T-helper 2 cell treated with Interferon-gamma antibody and Interleukin-4, amounts not matched to agents 5 μg/mL and 100 μg/mL, for 36 hours (primary cell): ENCODE data around the gene CROCC2.

Source experiments
- DNase-seq: peaks from one replicate; pipeline ENCODE4 v3.0.0; 2021; ENCODE audit warnings: low spot score
- H3K27ac Mint-ChIP-seq: one replicate; pipeline ENCODE4 v1.8.0; 2021; ENCODE audit warnings: mild to moderate bottlenecking, mixed read lengths
- H3K27me3 Mint-ChIP-seq: one replicate; pipeline ENCODE4 v1.8.0; 2021; ENCODE audit warnings: low read depth, mixed read lengths
- H3K36me3 Mint-ChIP-seq: one replicate; pipeline ENCODE4 v1.8.0; 2021; ENCODE audit warnings: low read depth, mixed read lengths
- H3K4me1 Mint-ChIP-seq: one replicate; pipeline ENCODE4 v1.8.0; 2021; ENCODE audit warnings: low read depth, mixed read lengths
- H3K4me3 Mint-ChIP-seq: one replicate; pipeline ENCODE4 v1.8.0; 2022; ENCODE audit warnings: mild to moderate bottlenecking, moderate library complexity, mixed read lengths
- H3K9me3 Mint-ChIP-seq: one replicate; pipeline ENCODE4 v1.8.0; 2021; ENCODE audit warnings: mixed read lengths

CROCC2 gene

GRCh38 chr2:240960309-240960970 is 54.3 kb downstream of the CROCC2 start:
- no peak for DNase-seq
- Mint-ChIP-seq H3K36me3 (no peaks in the 10 kb centered on the region), H3K4me3 (no peak overlapping the region), H3K27ac (no peak overlapping the region), H3K4me1 (no peaks in the 10 kb centered on the region), H3K9me3 (no peaks in the 10 kb centered on the region), H3K27me3 (no peaks in the 10 kb centered on the region)

GRCh38 chr2:240960971-240961876 is 55.1 kb downstream of the CROCC2 start:
- no peak for DNase-seq
- no peaks in the 10 kb centered on the region for H3K9me3 Mint-ChIP-seq

GRCh38 chr2:240961910-240962299 is 55.8 kb downstream of the CROCC2 start:
- H3K36me3 Mint-ChIP-seq: no peaks in the 10 kb centered on the region
- no peaks in the 10 kb centered on the region for H3K27me3 Mint-ChIP-seq
- H3K4me3 Mint-ChIP-seq: no peak overlapping the region
- no peak for DNase-seq
- no peak overlapping the region for H3K27ac Mint-ChIP-seq
- no peaks in the 10 kb centered on the region for H3K4me1 Mint-ChIP-seq
- no peaks in the 10 kb centered on the region for H3K9me3 Mint-ChIP-seq

More at GRCh38 chr2:240960971-240961876, 55.1 kb downstream of the CROCC2 start:
- H3K27ac Mint-ChIP-seq: no peak overlapping the region
- no peaks in the 10 kb centered on the region for H3K27me3 Mint-ChIP-seq
- H3K36me3 Mint-ChIP-seq: no peaks in the 10 kb centered on the region
- H3K4me1 Mint-ChIP-seq: no peaks in the 10 kb centered on the region
- no peak overlapping the region for H3K4me3 Mint-ChIP-seq

GRCh38 chr2:240962300-240963064 is 56.3 kb downstream of the CROCC2 start:
- DNase-seq: no peak
- Mint-ChIP-seq H3K27me3 (no peaks in the 10 kb centered on the region), H3K36me3 (no peaks in the 10 kb centered on the region), H3K27ac (no peak overlapping the region), H3K4me1 (no peaks in the 10 kb centered on the region), H3K4me3 (no peak overlapping the region), H3K9me3 (no peaks in the 10 kb centered on the region)

GRCh38 chr2:240963065-240963867 is 57.1 kb downstream of the CROCC2 start:
- H3K4me1 Mint-ChIP-seq: no peaks in the 10 kb centered on the region
- no peaks in the 10 kb centered on the region for H3K27me3 Mint-ChIP-seq
- H3K27ac Mint-ChIP-seq: no peak overlapping the region
- no peaks in the 10 kb centered on the region for H3K36me3 Mint-ChIP-seq
- H3K9me3 Mint-ChIP-seq: no peaks in the 10 kb centered on the region
- no peak for DNase-seq
- no peak overlapping the region for H3K4me3 Mint-ChIP-seq

- H3K9me3 Mint-ChIP-seq: no peaks in the 10 kb centered on the region
- no peaks in the 10 kb centered on the region for H3K27me3 Mint-ChIP-seq
- no peaks in the 10 kb centered on the region for H3K36me3 Mint-ChIP-seq
- peak overlapping the region; percentile 31 for H3K27ac Mint-ChIP-seq
- no peaks in the 10 kb centered on the region for H3K4me1 Mint-ChIP-seq
- H3K4me3 Mint-ChIP-seq: no peak overlapping the region
- no peak for DNase-seq
Measured at GRCh38 chr2:240963868-240964703, 58.0 kb downstream of the CROCC2 start.

- H3K36me3 Mint-ChIP-seq: no peaks in the 10 kb centered on the region
- no peaks in the 10 kb centered on the region for H3K4me1 Mint-ChIP-seq
- H3K9me3 Mint-ChIP-seq: no peaks in the 10 kb centered on the region
- H3K27me3 Mint-ChIP-seq: no peaks in the 10 kb centered on the region
- DNase-seq: no peak
- no peak overlapping the region for H3K4me3 Mint-ChIP-seq
- H3K27ac Mint-ChIP-seq: no peak overlapping the region
Measured at GRCh38 chr2:240964704-240965295, 58.7 kb downstream of the CROCC2 start.

- Mint-ChIP-seq H3K27me3 (no peaks in the 10 kb centered on the region), H3K4me1 (peaks cover 2% of the 10 kb centered on the region), H3K4me3 (no peak overlapping the region), H3K36me3 (no peaks in the 10 kb centered on the region), H3K9me3 (no peaks in the 10 kb centered on the region), H3K27ac (no peak overlapping the region)
- no peak for DNase-seq
Measured at GRCh38 chr2:240965296-240965904, 59.3 kb downstream of the CROCC2 start.

- H3K4me3 Mint-ChIP-seq: no peak overlapping the region
Measured at GRCh38 chr2:240965905-240966456, 59.8 kb downstream of the CROCC2 start.

GRCh38 chr2:240966457-240966905 is 60.3 kb downstream of the CROCC2 start:
- no peaks in the 10 kb centered on the region for H3K36me3 Mint-ChIP-seq
- H3K4me1 Mint-ChIP-seq: peaks cover 2% of the 10 kb centered on the region
- no peak for DNase-seq
- no peaks in the 10 kb centered on the region for H3K27me3 Mint-ChIP-seq
- H3K27ac Mint-ChIP-seq: no peak overlapping the region
- no peak overlapping the region for H3K4me3 Mint-ChIP-seq
- H3K9me3 Mint-ChIP-seq: no peaks in the 10 kb centered on the region

More at GRCh38 chr2:240965905-240966456, 59.8 kb downstream of the CROCC2 start:
- DNase-seq: no peak
- H3K27me3 Mint-ChIP-seq: no peaks in the 10 kb centered on the region
- no peaks in the 10 kb centered on the region for H3K36me3 Mint-ChIP-seq
- no peak overlapping the region for H3K27ac Mint-ChIP-seq
- peaks cover 2% of the 10 kb centered on the region for H3K4me1 Mint-ChIP-seq
- no peaks in the 10 kb centered on the region for H3K9me3 Mint-ChIP-seq

GRCh38 chr2:240966906-240967680 is 61.0 kb downstream of the CROCC2 start:
- peaks cover 2% of the 10 kb centered on the region for H3K4me1 Mint-ChIP-seq
- no peak overlapping the region for H3K27ac Mint-ChIP-seq
- no peak overlapping the region for H3K4me3 Mint-ChIP-seq
- H3K36me3 Mint-ChIP-seq: no peaks in the 10 kb centered on the region
- DNase-seq: no peak
- H3K27me3 Mint-ChIP-seq: no peaks in the 10 kb centered on the region
- H3K9me3 Mint-ChIP-seq: no peaks in the 10 kb centered on the region
